Natural killer cell (primary cell): Measurements from ENCODE around the gene CHRD. TPM values are rescaled to one million over a fixed set of nuclear protein-coding genes. Genes with fewer than 3 reads are reported as not detected.
A peak's percentile ranks its signal among the peaks of the same experiment; 100 is the strongest.

ENCODE experiments used
- ATAC-seq, 3 donors: fragments of 150-1000 bp in 2 of 3; fragments of 200-7000 bp in 1 of 3; cut with Tn5 transposase; 1 replicate in 1 of 3; 2 replicates in 2 of 3; pipeline ENCODE4 v1.10.0; 2021; ENCODE audit warnings: mild to moderate bottlenecking in 2 of 3, moderate library complexity in 2 of 3
- DNase-seq, 2 donors: peaks; one replicate each; pipeline versions ENCODE4 v3.0.0 to v3.0.0-alpha.2; 2013 to 2021; ENCODE audit warnings: mixed read lengths in 1 of 2
- H3K27ac ChIP-seq: one replicate; pipeline ENCODE4 v1.5.1; 2013; ENCODE audit warnings: mild to moderate bottlenecking, low read length
- H3K27me3 ChIP-seq: one replicate; pipeline ENCODE4 v1.6.1; 2013; ENCODE audit warnings: low read length; ENCODE audit not compliant: control insufficient read depth, insufficient read depth
- H3K36me3 ChIP-seq: one replicate; pipeline ENCODE4 v1.6.1; 2013; ENCODE audit warnings: low read length; ENCODE audit not compliant: control insufficient read depth, insufficient read depth
- H3K4me1 ChIP-seq: one replicate; pipeline ENCODE4 v1.6.1; 2013; ENCODE audit warnings: low read length; ENCODE audit not compliant: control insufficient read depth, insufficient read depth
- H3K4me3 ChIP-seq: one replicate; pipeline ENCODE4 v1.5.1; 2013; ENCODE audit warnings: low read length
- H3K9me3 ChIP-seq: one replicate; pipeline ENCODE4 v1.6.1; 2013; ENCODE audit warnings: low read length; ENCODE audit not compliant: control insufficient read depth, insufficient read depth
- H3K27ac Mint-ChIP-seq, 2 donors: one replicate each; pipeline ENCODE4 v1.8.0; 2022; ENCODE audit warnings: mild to moderate bottlenecking in 2 of 2, mixed read lengths in 2 of 2, moderate library complexity in 1 of 2
- H3K27me3 Mint-ChIP-seq, 2 donors: one replicate each; pipeline ENCODE4 v1.8.0; 2022; ENCODE audit warnings: low read depth in 2 of 2, mixed read lengths in 2 of 2
- H3K36me3 Mint-ChIP-seq: one replicate; pipeline ENCODE4 v1.8.0; 2022; ENCODE audit warnings: mixed read lengths
- H3K4me1 Mint-ChIP-seq, 2 donors: one replicate each; pipeline ENCODE4 v1.8.0; 2022; ENCODE audit warnings: mixed read lengths in 2 of 2
- H3K4me3 Mint-ChIP-seq: one replicate; pipeline ENCODE4 v1.8.0; 2022; ENCODE audit warnings: mild to moderate bottlenecking, moderate library complexity, mixed read lengths
- H3K9me3 Mint-ChIP-seq, 2 donors: one replicate each; pipeline ENCODE4 v1.8.0; 2022; ENCODE audit warnings: mixed read lengths in 2 of 2
- WGBS: methylation state at CpG from one replicate; pipeline ENCODE4 v1.1.7; 2013; ENCODE audit warnings: missing lambda C conversion rate; ENCODE audit not compliant: insufficient coverage; 5-methylcytosine and 5-hydroxymethylcytosine counted together
- intact Hi-C: fragments of 100-400 bp; cut with micrococcal nuclease; formaldehyde crosslinking; loops from one replicate; pipeline ENCODE4 v1.14.2; 2022
- total RNA-seq, 4 donors: library from RNA; stranded (reverse); fragments of 120-200 nt in 1 of 4; gene quantifications; one replicate each; pipeline versions ENCODE4 v1.2.3 to v1.2.4, GENCODE V29; 2013 to 2022
- TF ChIP-seq, protein P1 (sequence below): fragments of 200-600 bp; IDR thresholded peaks from one replicate; pipeline ENCODE4 v1.8.0; 2022; ENCODE audit warnings: antibody characterized with exemption

Gene CHRD
- total RNA-seq, 3 donors from 2014 or later (not counting 1 experiment from before 2014, with no cell fraction given) = 0.78 TPM; not detected in 2

DNA sequence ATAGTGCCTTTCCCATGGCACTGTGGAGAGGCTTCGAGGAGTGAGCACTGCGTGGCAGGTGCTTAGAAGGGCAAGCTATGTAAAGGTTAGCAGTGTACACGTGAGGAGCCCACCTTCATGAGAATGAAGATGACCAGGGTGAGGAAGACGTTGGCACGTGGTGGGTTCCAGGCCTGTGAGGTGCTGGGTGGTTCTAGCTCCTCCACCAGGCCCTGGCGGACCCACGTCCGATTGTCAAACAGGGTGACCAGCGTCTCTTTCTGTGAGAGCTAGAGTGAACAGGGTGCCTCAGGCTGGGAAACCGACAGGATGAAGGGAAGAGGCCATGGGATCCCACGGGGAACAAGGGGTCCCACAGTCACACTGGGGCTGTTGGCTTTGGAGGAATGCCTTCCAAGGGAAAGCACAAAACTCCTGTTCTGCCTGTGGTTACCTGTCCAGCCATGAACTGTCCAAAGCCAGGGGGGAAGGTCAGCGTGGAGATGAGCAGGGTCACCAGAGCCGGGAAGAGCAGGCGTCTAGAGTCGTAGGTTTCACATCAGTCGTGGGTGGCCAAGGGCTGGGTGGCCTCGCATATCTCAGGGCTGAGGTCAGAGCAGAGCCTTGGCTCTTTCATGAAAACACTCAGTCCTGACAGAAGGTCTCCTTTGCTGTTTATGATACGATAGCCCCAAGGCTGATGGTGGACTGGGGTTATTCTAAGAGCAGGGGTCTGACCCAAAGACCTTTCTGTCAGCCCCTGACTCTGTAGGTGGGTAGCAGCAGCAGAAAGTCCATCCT, 24.4 kb upstream of the CHRD start:
- TF ChIP-seq, protein P1, sequence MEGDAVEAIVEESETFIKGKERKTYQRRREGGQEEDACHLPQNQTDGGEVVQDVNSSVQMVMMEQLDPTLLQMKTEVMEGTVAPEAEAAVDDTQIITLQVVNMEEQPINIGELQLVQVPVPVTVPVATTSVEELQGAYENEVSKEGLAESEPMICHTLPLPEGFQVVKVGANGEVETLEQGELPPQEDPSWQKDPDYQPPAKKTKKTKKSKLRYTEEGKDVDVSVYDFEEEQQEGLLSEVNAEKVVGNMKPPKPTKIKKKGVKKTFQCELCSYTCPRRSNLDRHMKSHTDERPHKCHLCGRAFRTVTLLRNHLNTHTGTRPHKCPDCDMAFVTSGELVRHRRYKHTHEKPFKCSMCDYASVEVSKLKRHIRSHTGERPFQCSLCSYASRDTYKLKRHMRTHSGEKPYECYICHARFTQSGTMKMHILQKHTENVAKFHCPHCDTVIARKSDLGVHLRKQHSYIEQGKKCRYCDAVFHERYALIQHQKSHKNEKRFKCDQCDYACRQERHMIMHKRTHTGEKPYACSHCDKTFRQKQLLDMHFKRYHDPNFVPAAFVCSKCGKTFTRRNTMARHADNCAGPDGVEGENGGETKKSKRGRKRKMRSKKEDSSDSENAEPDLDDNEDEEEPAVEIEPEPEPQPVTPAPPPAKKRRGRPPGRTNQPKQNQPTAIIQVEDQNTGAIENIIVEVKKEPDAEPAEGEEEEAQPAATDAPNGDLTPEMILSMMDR = no peak
- H3K36me3 Mint-ChIP-seq = no peaks in the 10 kb centered on the region
- peak overlapping the region in 1 of 2 donors; percentile 69 for H3K27ac Mint-ChIP-seq

DNA sequence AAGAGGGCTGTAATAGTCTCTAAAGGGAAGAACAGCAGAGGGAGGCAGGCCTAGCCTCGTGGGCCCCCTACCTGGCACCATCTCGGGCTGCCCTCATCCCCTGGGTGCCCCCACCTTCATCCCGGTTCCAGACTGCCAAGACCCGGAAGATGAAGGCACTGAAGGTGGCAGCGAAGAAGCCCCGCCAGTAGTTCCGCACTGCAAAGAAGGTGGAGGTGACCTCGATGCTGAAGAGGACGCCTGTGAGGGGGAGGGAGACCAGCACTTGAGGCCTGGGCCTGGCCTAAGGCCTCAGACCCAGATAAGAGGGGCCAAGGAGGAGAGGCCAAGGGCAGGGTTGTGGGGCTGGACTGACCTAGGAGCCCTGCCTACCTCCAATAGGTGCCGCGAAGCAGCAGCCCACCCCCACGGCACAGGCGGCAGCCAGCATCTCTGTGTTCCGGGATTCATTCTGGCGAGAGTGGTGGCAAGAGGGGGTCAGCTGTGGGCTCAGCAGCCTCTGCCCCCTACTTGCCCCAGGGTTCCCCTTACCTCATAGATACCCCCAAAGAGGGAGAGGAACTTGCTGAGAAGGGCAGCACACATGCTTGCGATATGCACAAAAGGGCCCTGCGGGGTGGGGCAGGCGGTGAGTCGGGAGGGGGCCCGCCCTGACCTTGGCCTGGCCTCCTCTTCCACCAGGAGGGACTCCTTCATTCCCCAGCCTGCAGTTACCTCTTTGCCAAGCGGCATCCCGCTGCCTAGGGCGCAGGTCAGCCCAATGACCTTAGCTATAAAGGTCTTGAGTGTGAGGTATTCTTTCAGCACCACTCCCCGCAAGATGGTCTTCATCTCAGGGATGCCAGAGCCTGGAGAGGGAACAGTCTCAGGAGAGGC, 22.4 kb upstream of the CHRD start:
- Histone ChIP-seq H3K36me3 (no peaks in the 10 kb centered on the region), H3K27ac (no peak overlapping the region), H3K4me1 (peaks cover 27% of the 10 kb centered on the region), H3K4me3 (no peak overlapping the region), H3K9me3 (no peaks in the 10 kb centered on the region), H3K27me3 (no peaks in the 10 kb centered on the region)
- Mint-ChIP-seq H3K27ac (no peak overlapping the region), H3K36me3 (no peaks in the 10 kb centered on the region), H3K4me1 (peaks cover 0 to 19% of the 10 kb centered on the region in 2 donors), H3K27me3 (peaks cover 0 to 3% of the 10 kb centered on the region in 2 donors), H3K4me3 (no peak overlapping the region), H3K9me3 (no peaks in the 10 kb centered on the region)
- ATAC-seq (no peak), DNase-seq (no peak)
- WGBS = 92% methylated on average over 24 of the region's 24 CpGs
- intact Hi-C loops = no loop called here
- TF ChIP-seq, protein P1 = no peak

More for the DNA sequence above, 24.4 kb upstream of the CHRD start:
- intact Hi-C loops = no loop called here
- DNase-seq = no peak
- peaks cover 0 to 7% of the 10 kb centered on the region in 2 donors for H3K4me1 Mint-ChIP-seq
- Histone ChIP-seq H3K27ac (no peak overlapping the region), H3K9me3 (no peaks in the 10 kb centered on the region), H3K4me1 (peaks cover 10% of the 10 kb centered on the region), H3K27me3 (no peaks in the 10 kb centered on the region), H3K4me3 (no peak overlapping the region), H3K36me3 (no peaks in the 10 kb centered on the region)
- peaks cover 0 to 3% of the 10 kb centered on the region in 2 donors for H3K27me3 Mint-ChIP-seq
- no peaks in the 10 kb centered on the region for H3K9me3 Mint-ChIP-seq
- H3K4me3 Mint-ChIP-seq = no peak overlapping the region
- ATAC-seq = no peak
- WGBS = 92% methylated on average over 18 of the region's 18 CpGs

DNA sequence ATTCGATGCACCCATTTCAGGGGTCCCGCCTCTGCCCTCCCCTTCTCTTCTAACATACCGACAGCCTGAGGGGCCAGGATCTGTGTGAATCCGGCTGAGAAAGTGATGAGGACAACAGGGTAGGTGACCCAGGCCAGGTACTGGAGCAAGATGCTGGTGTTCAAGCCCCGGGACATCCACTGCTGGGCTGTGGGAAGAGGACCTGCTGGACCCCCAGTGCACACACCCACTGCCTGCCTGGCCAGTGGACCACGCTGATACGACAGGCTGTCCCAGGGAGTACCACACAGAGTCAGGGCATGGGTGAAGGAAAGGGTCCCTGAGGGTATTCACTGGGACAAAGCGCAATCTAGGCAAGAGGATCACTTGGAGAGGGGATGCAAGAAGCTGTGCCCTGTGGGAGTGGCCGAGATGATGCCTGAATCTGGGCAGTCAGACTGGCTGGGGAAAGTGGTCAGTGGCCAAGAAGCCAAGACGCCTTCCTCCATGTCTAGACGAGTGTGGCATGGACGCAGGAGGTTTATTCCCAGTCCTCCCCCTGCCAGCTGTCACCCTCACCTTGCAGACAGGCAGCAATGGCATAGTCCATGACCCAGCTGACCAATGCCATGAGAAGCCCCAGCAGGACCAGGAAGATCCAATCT, 21.6 kb upstream of the CHRD start:
- Mint-ChIP-seq H3K4me1 (peaks cover 3 to 24% of the 10 kb centered on the region in 2 donors), H3K27ac (no peak overlapping the region), H3K9me3 (no peaks in the 10 kb centered on the region), H3K27me3 (peaks cover 0 to 3% of the 10 kb centered on the region in 2 donors), H3K4me3 (no peak overlapping the region), H3K36me3 (no peaks in the 10 kb centered on the region)
- Histone ChIP-seq H3K4me3 (no peak overlapping the region), H3K36me3 (no peaks in the 10 kb centered on the region), H3K4me1 (peaks cover 30% of the 10 kb centered on the region), H3K9me3 (no peaks in the 10 kb centered on the region), H3K27me3 (no peaks in the 10 kb centered on the region), H3K27ac (no peak overlapping the region)
- intact Hi-C loops = no loop called here
- TF ChIP-seq, protein P1 = no peak
- WGBS = 93% methylated on average over 12 of the region's 12 CpGs
- no peak for DNase-seq
- no peak for ATAC-seq
